Activated CD4-positive, alpha-beta T cell treated with anti-CD3 and anti-CD28 coated beads, Interleukin-2, amount 10 ng/mL, durations not matched to agents 7 days and 5 days (primary cell): ENCODE data around the gene PLPP6. TPM values are rescaled to one million over a fixed set of nuclear protein-coding genes. Genes with fewer than 3 reads are reported as not detected.

Experiments
- CTCF ChIA-PET: fragments of 350-600 bp; sonication (Branson Sonifier 250); formaldehyde crosslinking; loops from one replicate; lab custom pipeline; 2021; ENCODE audit warnings: antibody characterized with exemption; lab: Charles Lee
- POLR2A ChIA-PET: fragments of 350-600 bp; sonication (Branson Sonifier 250); formaldehyde crosslinking; loops from one replicate; lab custom pipeline; 2021; ENCODE audit warnings: antibody characterized with exemption; lab: Charles Lee
- DNase-seq: peaks from one replicate; pipeline ENCODE4 v3.0.0-alpha.2; 2020
- H3K27ac Mint-ChIP-seq: one replicate; pipeline ENCODE4 v1.8.0; 2021; ENCODE audit warnings: mild to moderate bottlenecking, moderate library complexity, mixed read lengths
- H3K27me3 Mint-ChIP-seq: one replicate; pipeline ENCODE4 v1.8.0; 2021; ENCODE audit warnings: mixed read lengths
- H3K36me3 Mint-ChIP-seq: one replicate; pipeline ENCODE4 v1.8.0; 2021; ENCODE audit warnings: low read depth, mixed read lengths
- H3K4me1 Mint-ChIP-seq: one replicate; pipeline ENCODE4 v1.8.0; 2021; ENCODE audit warnings: mixed read lengths
- H3K4me3 Mint-ChIP-seq: one replicate; pipeline ENCODE4 v1.8.0; 2021; ENCODE audit warnings: mild to moderate bottlenecking, moderate library complexity, mixed read lengths
- H3K9me3 Mint-ChIP-seq: one replicate; pipeline ENCODE4 v1.8.0; 2021; ENCODE audit warnings: mixed read lengths
- total RNA-seq, 2 experiments: library from RNA; stranded (reverse); gene quantifications; one replicate each; pipeline ENCODE4 v1.2.3, GENCODE V29; 2021

Gene PLPP6
- total RNA-seq, 2 experiments from 2014 or later: 9.9 to 10.3 TPM

DNA sequence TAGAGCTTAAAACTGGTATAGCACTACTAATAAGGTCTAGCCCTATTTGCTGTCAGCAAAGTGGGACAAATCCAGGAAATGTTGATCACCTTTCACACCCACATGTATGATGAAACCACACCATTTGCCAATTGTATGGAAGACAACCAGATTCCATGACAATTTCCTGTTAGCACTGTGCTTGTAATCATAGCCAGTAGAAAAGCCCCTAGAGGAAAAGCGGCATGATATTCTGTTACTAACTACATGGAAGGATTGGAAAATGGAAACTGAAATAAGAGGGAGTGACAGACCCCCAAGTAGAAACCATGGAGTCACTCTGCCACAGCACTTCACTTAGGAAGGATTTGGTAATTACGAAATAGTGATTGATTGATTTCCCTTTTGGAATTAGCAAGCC, 3.3 kb downstream of the PLPP6 start:
- DNase-seq: no peak
- no peak overlapping the region for H3K4me3 Mint-ChIP-seq
- no peak overlapping the region for H3K27ac Mint-ChIP-seq
- CTCF ChIA-PET: interaction anchor here (0.6 to 1.2 kb wide), 2 partner anchors 9 to 33 kb away, joined by 3 to 6 read pairs; no protein-coding TSS in a partner anchor
- peaks cover 3% of the 10 kb centered on the region for H3K27me3 Mint-ChIP-seq
- POLR2A ChIA-PET: interaction anchor here (0.5 kb wide), 1 partner anchor 42 kb away, joined by 3 read pairs; no protein-coding TSS in a partner anchor
- no peaks in the 10 kb centered on the region for H3K9me3 Mint-ChIP-seq
- H3K4me1 Mint-ChIP-seq: peaks cover 73% of the 10 kb centered on the region
- H3K36me3 Mint-ChIP-seq: peaks cover 8% of the 10 kb centered on the region

DNA sequence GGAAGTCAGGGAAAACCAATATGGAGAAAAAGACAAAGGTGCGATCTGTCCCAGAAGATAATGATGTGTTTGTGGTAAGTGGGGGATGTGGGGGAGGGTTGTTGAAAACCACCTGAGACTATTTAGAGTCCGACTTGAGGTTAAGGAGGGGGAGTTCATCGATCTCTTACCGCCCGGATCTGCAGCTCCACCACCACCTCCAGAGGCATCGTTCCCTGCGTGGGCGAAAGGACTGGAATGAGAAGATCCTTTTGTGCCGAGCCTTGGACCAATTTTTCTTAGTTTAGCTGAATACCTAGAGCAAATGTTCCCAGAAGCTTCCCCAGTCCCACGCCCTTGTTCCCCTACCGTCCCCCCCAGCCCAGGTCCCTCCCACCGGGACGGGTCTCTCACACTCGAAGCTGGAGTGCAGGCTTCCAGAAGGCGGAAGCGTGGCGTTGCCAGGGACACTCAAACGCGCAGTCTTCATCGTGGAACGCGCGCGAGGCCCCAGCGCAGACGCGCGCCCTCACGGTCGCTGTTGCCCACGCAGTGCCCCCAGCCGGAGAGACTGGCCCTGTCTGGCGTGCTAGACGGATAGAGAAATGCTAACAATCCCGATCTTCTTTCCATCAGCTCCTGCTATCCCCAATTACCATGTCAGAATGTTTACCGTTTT, 4.1 kb downstream of the PLPP6 start, which contains the start of gene SPATA6L:
TSS of gene SPATA6L (minus strand) at position 439 of the 658 bp plus-strand sequence. CDS start at position 209, 230 bp downstream.
- Mint-ChIP-seq H3K4me1 (peaks cover 81% of the 10 kb centered on the region), H3K9me3 (no peaks in the 10 kb centered on the region), H3K27me3 (peaks cover 3% of the 10 kb centered on the region), H3K4me3 (peak within 1 kb of the TSS; percentile 61), H3K36me3 (peaks cover 8% of the 10 kb centered on the region), H3K27ac (peak within 1 kb of the TSS; percentile 69)
- ChIA-PET POLR2A (no interaction called here), CTCF (interaction anchor here (1.2 kb wide), 1 partner anchor 8 kb away, joined by 6 read pairs; no protein-coding TSS in a partner anchor)
- peak; percentile 41 for DNase-seq

DNA sequence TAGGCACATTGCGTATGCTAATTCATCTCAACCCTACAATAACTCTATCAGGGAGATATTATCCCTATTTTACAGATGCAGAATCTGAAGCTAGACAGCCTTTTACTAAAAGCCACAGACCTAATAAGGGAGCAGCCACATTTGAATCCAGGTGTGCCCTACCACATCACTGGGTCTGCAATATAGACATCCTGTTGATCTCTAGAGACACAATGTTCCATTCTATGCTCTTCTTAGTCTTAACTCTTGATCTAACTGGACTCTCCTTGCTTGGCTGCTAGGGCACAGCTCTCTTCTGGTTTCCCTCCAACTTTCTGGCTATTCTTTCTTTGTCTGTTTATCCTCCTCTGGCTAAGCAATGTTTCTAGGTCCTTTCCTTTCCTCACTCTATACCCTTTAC, 5.6 kb downstream of the PLPP6 start:
- Mint-ChIP-seq H3K4me1 (peaks cover 75% of the 10 kb centered on the region), H3K27me3 (peaks cover 3% of the 10 kb centered on the region), H3K9me3 (no peaks in the 10 kb centered on the region), H3K36me3 (peaks cover 8% of the 10 kb centered on the region), H3K27ac (peak overlapping the region; percentile 0), H3K4me3 (no peak overlapping the region)
- ChIA-PET POLR2A (no interaction called here), CTCF (no interaction called here)
- DNase-seq: peak; percentile 31

DNA sequence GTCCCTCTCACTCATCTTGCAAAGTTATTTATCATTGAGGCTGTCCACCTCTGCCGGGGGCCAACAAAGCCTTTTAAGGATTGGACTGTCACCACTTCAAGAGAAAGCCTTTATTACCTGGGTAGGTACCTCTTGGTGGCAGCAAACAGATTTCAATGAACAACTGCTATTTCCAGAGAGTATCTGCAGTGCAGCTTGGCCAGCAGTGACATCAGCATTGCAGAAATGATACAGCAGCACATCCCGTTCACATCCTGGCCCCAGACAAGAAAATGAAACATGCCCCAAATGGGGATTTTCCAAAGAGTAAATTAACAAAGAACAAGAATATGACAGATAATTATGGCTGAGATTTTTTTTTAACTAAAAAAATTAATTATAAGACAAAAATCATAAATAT, 6.5 kb downstream of the PLPP6 start:
- H3K27ac Mint-ChIP-seq: no peak overlapping the region
- DNase-seq: no peak
- H3K36me3 Mint-ChIP-seq: peaks cover 2% of the 10 kb centered on the region
- peaks cover 66% of the 10 kb centered on the region for H3K4me1 Mint-ChIP-seq
- ChIA-PET POLR2A (no interaction called here), CTCF (no interaction called here)
- H3K9me3 Mint-ChIP-seq: no peaks in the 10 kb centered on the region
- H3K4me3 Mint-ChIP-seq: no peak overlapping the region
- H3K27me3 Mint-ChIP-seq: peaks cover 3% of the 10 kb centered on the region

DNA sequence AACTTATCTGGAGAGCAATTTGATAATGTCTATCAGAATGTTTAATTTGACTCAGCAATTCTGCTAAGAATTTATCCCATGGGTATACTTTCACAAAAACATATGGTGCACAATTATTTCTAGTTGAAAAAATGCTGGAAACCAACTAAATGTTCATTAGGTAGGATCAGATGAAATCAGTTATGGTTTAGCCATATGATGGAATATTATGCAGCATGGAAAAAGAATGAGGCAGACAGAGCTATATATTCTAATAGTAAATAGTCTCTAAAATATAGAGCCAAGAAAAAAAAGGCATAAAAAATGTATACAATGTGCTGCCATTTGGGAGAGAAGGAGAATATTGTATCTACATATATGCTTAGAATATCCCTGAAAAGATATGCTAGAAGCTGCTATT, 7.8 kb downstream of the PLPP6 start:
- Mint-ChIP-seq H3K4me3 (no peak overlapping the region), H3K27me3 (peaks cover 3% of the 10 kb centered on the region), H3K9me3 (no peaks in the 10 kb centered on the region), H3K4me1 (peaks cover 54% of the 10 kb centered on the region), H3K27ac (peak overlapping the region; percentile 31), H3K36me3 (no peaks in the 10 kb centered on the region)
- ChIA-PET CTCF (no interaction called here), POLR2A (no interaction called here)
- DNase-seq: no peak

DNA sequence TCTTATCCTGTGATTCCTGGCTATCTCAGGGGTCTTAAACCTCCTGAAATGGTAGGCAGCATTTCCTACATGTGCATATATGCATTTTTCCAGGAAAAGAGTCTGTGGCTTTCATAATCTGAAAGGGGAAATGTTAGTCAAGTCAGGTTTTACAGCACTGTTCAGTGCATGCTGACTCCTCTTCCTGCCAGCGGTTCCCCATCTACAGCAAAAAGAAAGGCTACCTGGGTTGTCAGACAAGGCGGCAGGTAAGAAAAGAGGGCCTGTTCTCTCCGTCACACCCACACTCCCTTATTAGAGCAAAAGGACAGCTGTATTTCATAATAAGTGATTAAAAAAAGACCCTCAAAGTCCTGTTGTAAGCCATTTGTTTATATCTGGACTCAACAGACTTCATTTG, 8.5 kb downstream of the PLPP6 start:
- no peaks in the 10 kb centered on the region for H3K36me3 Mint-ChIP-seq
- no peaks in the 10 kb centered on the region for H3K9me3 Mint-ChIP-seq
- H3K27me3 Mint-ChIP-seq: peaks cover 3% of the 10 kb centered on the region
- ChIA-PET CTCF (interaction anchor here (0.9 kb wide), 1 partner anchor 332 kb away, joined by 3 read pairs; no protein-coding TSS in a partner anchor), POLR2A (no interaction called here)
- H3K4me1 Mint-ChIP-seq: peaks cover 47% of the 10 kb centered on the region
- H3K27ac Mint-ChIP-seq: peak overlapping the region; percentile 14
- DNase-seq: no peak
- no peak overlapping the region for H3K4me3 Mint-ChIP-seq

DNA sequence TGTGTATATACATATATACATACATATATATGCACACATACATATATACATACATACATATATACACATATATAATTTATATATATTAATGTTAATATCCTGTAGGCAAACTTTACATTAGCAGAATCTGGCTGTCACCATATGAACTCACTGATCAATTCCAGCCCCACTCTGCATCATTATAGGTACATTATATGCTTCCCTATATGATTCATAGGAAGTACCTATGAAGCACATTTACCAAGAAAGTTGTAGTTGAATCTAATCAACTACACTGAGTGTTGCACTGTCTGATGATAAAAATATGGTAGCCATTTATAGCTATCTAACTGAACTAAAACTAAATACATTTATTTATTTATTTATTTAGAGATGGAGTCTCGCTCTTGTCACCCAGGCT, 9.6 kb downstream of the PLPP6 start:
- Mint-ChIP-seq H3K4me1 (peaks cover 35% of the 10 kb centered on the region), H3K4me3 (no peak overlapping the region), H3K27ac (no peak overlapping the region), H3K27me3 (no peaks in the 10 kb centered on the region), H3K9me3 (no peaks in the 10 kb centered on the region), H3K36me3 (peaks cover 2% of the 10 kb centered on the region)
- no peak for DNase-seq
- ChIA-PET POLR2A (no interaction called here), CTCF (interaction anchor here (0.9 to 1.5 kb wide), 4 partner anchors 27 to 333 kb away, joined by 3 read pairs; no protein-coding TSS in a partner anchor)

DNA sequence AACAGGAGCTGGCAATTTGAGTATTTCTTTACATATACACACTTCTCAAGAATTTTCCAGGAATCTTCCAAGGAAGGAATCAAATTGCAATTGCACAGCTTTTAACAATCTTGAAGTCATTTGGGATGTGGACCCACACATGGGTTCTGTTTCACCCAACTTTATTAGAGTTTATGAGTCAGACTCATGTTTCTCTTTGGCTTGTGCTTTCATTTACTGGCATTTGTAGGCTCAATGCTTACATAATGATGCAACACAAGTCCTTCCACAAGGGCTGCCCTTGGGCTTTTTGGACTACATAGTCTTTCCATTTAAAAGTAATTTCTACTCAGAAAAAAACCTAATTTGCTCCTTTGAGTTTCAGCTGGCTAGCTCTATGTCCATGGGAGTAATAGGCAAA, 12.7 kb downstream of the PLPP6 start:
- POLR2A ChIA-PET: interaction anchor here (1.1 kb wide), 1 partner anchor 954 kb away, joined by 3 read pairs; the partner anchor contains the start of gene RIC1
- H3K36me3 Mint-ChIP-seq: peaks cover 2% of the 10 kb centered on the region
- no peaks in the 10 kb centered on the region for H3K27me3 Mint-ChIP-seq
- H3K4me3 Mint-ChIP-seq: no peak overlapping the region
- no peak for DNase-seq
- CTCF ChIA-PET: interaction anchor here (1.4 kb wide), 1 partner anchor 9 kb away, joined by 6 read pairs; the partner anchor contains the start of gene SPATA6L
- H3K4me1 Mint-ChIP-seq: peaks cover 15% of the 10 kb centered on the region
- no peaks in the 10 kb centered on the region for H3K9me3 Mint-ChIP-seq
- H3K27ac Mint-ChIP-seq: no peak overlapping the region

DNA sequence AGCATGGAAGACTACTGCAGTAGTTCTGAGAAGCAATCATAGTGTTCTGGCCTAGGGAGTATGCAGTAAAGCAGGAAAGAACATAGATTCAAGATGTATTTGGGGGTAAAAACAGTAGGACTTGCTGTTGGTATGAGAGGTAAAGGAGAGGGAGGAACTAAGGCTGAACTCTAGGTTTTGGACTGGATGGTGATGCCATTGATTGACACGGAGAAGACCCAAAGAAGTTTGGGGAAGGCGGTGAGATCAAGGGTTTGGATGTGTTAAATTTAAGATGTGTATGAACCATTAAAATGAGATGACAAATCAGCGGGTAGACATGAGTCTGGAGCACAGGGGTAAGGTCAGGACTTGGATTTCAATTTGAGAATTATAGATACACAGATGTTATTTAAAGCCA, 15.3 kb downstream of the PLPP6 start:
- ChIA-PET CTCF (interaction anchor here (0.6 to 1.4 kb wide), 3 partner anchors 21 to 280 kb away, joined by 4 to 6 read pairs (median 4); no protein-coding TSS in a partner anchor), POLR2A (no interaction called here)
- Mint-ChIP-seq H3K27ac (no peak overlapping the region), H3K4me1 (no peaks in the 10 kb centered on the region), H3K9me3 (no peaks in the 10 kb centered on the region), H3K27me3 (no peaks in the 10 kb centered on the region), H3K4me3 (no peak overlapping the region), H3K36me3 (peaks cover 5% of the 10 kb centered on the region)
- DNase-seq: no peak

DNA sequence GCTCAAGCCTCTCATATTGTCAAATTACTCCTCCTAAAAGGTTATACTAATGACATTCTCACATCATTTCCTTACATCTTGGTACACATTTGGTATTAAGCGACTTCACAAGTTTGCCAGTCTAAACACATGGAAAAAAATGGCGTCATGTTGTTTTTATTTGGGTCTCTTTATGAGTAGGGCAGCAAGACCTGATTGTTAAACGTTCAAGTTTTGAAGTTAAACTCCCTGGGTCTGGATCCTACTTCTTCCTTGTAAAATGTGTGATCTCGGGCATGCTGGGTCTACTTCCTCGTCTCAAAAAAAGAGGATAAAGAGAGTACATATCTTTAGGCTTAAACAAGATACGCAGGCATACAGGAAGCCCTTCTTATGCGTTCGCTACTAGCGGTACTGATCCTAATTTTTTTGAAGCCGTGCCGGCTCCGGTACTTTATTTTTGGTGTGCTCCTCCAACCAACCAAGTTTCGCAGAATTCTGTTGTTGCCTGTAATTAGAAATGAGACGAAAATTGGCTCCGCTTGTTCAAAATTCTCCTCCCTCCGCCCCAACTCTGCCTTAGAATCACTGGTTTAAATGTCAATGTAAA, 16.7 kb downstream of the PLPP6 start:
- Mint-ChIP-seq H3K27ac (no peak overlapping the region), H3K27me3 (no peaks in the 10 kb centered on the region), H3K36me3 (peaks cover 12% of the 10 kb centered on the region), H3K4me3 (no peak overlapping the region), H3K4me1 (peaks cover 6% of the 10 kb centered on the region), H3K9me3 (no peaks in the 10 kb centered on the region)
- ChIA-PET CTCF (interaction anchor here (0.8 to 1.0 kb wide), 2 partner anchors 16 to 37 kb away, joined by 3 read pairs; partner anchors contain the start of gene PLPP6), POLR2A (no interaction called here)
- peak; percentile 43 for DNase-seq

DNA sequence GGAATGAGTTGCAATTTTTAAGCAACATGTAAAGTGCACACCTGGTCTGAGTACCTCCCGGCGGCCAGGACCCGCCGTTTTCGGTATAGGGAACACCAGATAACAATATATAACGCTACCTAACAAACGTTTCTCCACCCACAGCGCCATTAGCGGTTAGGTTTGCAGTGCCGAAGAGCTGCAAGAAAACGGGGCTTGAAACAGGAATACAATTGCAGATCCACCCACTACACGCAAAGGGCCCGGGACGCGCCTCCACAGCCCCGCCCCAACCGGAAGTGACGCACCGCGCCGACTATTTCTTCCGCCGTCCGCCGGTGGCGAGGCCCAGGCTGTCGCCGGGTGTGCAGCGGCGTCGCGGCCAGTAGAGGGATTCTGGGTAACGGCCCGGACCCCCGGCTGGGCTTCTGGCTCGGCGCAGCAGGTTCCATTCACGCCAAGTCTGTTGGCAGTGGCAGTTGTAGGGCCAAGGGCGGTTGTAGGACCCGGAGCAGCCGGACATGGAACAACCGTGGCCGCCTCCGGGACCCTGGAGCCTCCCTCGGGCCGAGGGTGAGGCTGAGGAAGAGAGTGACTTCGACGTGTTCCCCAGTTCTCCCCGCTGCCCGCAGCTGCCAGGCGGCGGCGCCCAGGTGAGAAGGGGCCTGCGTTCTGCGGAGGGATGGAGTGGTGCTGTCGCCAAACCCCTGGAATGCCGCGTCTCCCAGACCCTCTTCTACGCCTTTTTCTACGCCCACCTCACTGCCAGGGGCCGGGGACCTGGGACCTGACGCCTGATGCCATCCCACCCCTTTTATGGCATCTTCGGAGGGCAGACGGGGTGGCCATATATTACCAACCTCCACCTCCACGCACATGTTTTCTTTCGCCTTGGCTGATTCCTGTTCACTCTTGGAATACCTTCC, 17.4 kb downstream of the PLPP6 start, which contains the start of gene CDC37L1:
TSS of gene CDC37L1 (plus strand) at position 302 of the 905 bp plus-strand sequence. CDS start at position 501, 199 bp downstream.
- CTCF ChIA-PET: interaction anchor here (0.8 to 1.0 kb wide), 2 partner anchors 17 to 36 kb away, joined by 3 read pairs; partner anchors contain the start of gene PLPP6
- Mint-ChIP-seq H3K9me3 (no peaks in the 10 kb centered on the region), H3K36me3 (peaks cover 12% of the 10 kb centered on the region), H3K27ac (no peak within 1 kb of the TSS), H3K27me3 (no peaks in the 10 kb centered on the region), H3K4me1 (peaks cover 6% of the 10 kb centered on the region), H3K4me3 (no peak within 1 kb of the TSS)
- POLR2A ChIA-PET: interaction anchor here (0.6 to 0.7 kb wide), 2 partner anchors 14 to 61 kb away, joined by 3 read pairs; no protein-coding TSS in a partner anchor
- peak; percentile 98 for DNase-seq

DNA sequence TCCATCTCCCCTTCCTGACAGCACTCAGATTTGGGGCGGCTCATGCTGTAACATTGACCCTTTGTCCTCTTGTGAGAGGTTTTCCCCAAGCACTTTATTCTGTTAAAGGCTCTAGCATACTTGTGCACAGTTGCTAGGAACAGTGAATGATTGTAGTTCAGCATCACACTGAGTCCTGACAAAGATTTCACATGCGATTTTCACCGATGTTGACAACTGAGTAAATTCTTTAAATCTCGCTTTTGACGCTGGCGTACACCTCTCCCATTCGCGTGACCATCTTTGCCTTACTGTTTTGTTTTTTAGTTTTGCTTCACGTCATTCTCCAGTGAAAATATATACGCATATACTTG, 18.1 kb downstream of the PLPP6 start:
- DNase-seq: no peak
- Mint-ChIP-seq H3K36me3 (peaks cover 18% of the 10 kb centered on the region), H3K27ac (no peak overlapping the region), H3K4me3 (no peak overlapping the region), H3K27me3 (no peaks in the 10 kb centered on the region), H3K4me1 (peaks cover 6% of the 10 kb centered on the region), H3K9me3 (no peaks in the 10 kb centered on the region)
- ChIA-PET CTCF (no interaction called here), POLR2A (no interaction called here)
